DOHH2 (cell line): Measurements from ENCODE around the gene CELA2B.
"Not testable (repeated sequence)": the region's sequence is repeated elsewhere in the genome, so short reads cannot be mapped to it uniquely, and the experiment has no call there.

ENCODE experiments used
- CTCF ChIP-seq: fragments of 200-600 bp; sonication (generic); IDR thresholded peaks from one replicate; pipeline ENCODE4 v1.5.1; 2014; ENCODE audit warnings: antibody characterized with exemption, mild to moderate bottlenecking, low read depth, low read length; ENCODE audit not compliant: poor library complexity, severe bottlenecking
- EZH2phosphoT487 ChIP-seq: fragments of 200-600 bp; sonication (generic); IDR thresholded peaks from 2 replicates; pipeline ENCODE4 v1.6.1; 2017; ENCODE audit warnings: borderline replicate concordance, mild to moderate bottlenecking, antibody characterized with exemption, low read length, moderate library complexity, mixed read lengths

- not testable (repeated sequence) for TF ChIP-seq CTCF, EZH2phosphoT487
Measured at GRCh38 chr1:15471723-15472122, 4.2 kb upstream of the CELA2B start.
